Spleen (tissue), 13 donors: ENCODE results near the gene YIPF5. TPM values are rescaled to one million over a fixed set of nuclear protein-coding genes. Genes with fewer than 3 reads are reported as not detected.

Experiments
- DNase-seq: peaks from one replicate; pipeline ENCODE4 v3.0.0-alpha.2; 2020
- H3K27ac ChIP-seq, 8 donors: fragments of 200-600 bp; sonication (generic) in 7 of 8; 1 replicate in 4 of 8; 2 replicates in 4 of 8; pipeline versions ENCODE4 v1.5.0 to v1.8.0; 2016 to 2021; ENCODE audit warnings: inconsistent platforms in 4 of 8, mild to moderate bottlenecking in 4 of 8, moderate library complexity in 1 of 8
- H3K27me3 ChIP-seq, 7 donors: fragments of 200-600 bp; sonication (generic) in 6 of 7; replicated peaks in 1 of 7; 1 replicate in 4 of 7; 2 replicates in 3 of 7; pipeline versions ENCODE4 v1.5.0 to v1.8.0; 2016 to 2021; ENCODE audit warnings: inconsistent platforms in 3 of 7, mild to moderate bottlenecking in 1 of 7
- H3K36me3 ChIP-seq, 6 donors: fragments of 200-600 bp; sonication (generic) in 5 of 6; 1 replicate in 4 of 6; 2 replicates in 2 of 6; pipeline versions ENCODE4 v1.5.0 to v1.8.0; 2016 to 2021; ENCODE audit warnings: inconsistent platforms in 2 of 6
- H3K4me1 ChIP-seq, 6 donors: fragments of 200-600 bp; sonication (generic) in 5 of 6; 1 replicate in 3 of 6; 2 replicates in 3 of 6; pipeline versions ENCODE4 v1.5.0 to v1.8.0; 2016 to 2021; ENCODE audit warnings: inconsistent platforms in 3 of 6
- H3K4me3 ChIP-seq, 8 donors: fragments of 200-600 bp; sonication (generic) in 7 of 8; 1 replicate in 4 of 8; 2 replicates in 4 of 8; pipeline versions ENCODE4 v1.5.0 to v1.8.0; 2016 to 2021; ENCODE audit warnings: inconsistent platforms in 4 of 8, mild to moderate bottlenecking in 4 of 8, moderate library complexity in 2 of 8
- H3K9me3 ChIP-seq, 8 donors: fragments of 200-600 bp; sonication (generic) in 7 of 8; 1 replicate in 4 of 8; 2 replicates in 4 of 8; pipeline versions ENCODE4 v1.5.0 to v1.8.0; 2016 to 2021; ENCODE audit warnings: inconsistent platforms in 4 of 8
- CTCF ChIP-seq, 11 experiments: fragments of 200-600 bp in 7 of 11; fragments of 450-650 bp in 4 of 11; sonication (generic) in 4 of 11; IDR thresholded peaks in 8 of 11; conservative IDR thresholded peaks in 3 of 11; 1 replicate in 7 of 11; 2 replicates in 4 of 11; pipeline versions ENCODE4 v1.4.0 to v1.8.0; 2016 to 2021; ENCODE audit warnings: antibody characterized with exemption in 11 of 11, inconsistent platforms in 4 of 11, mild to moderate bottlenecking in 1 of 11
- POLR2A ChIP-seq, 3 donors: fragments of 450-650 bp; IDR thresholded peaks; one replicate each; pipeline ENCODE4 v1.5.1; 2017; ENCODE audit warnings: antibody characterized with exemption in 3 of 3, mild to moderate bottlenecking in 1 of 3
- POLR2AphosphoS5 ChIP-seq, 3 donors: sonication (generic); formaldehyde crosslinking; IDR thresholded peaks; one replicate each; pipeline ENCODE4 v1.5.1; 2017; ENCODE audit warnings: antibody characterized with exemption in 3 of 3
- WGBS, 5 donors: extraction: QIAGEN DNeasy Blood & Tissue Kit in 3 of 5; methylation state at CpG; one replicate each; pipeline versions ENCODE4 v1.1.5 to v1.1.7; 2013 to 2018; 5-methylcytosine and 5-hydroxymethylcytosine counted together
- intact Hi-C: fragments of 100-400 bp; cut with DNase I; formaldehyde crosslinking; loops from one replicate; pipeline ENCODE4 v1.15.0; 2023; ENCODE audit warnings: low total_unique reads
- long read RNA-seq, 2 donors: transcript quantifications; one replicate each; lab custom pipeline, GENCODE V29; 2026
- polyA plus RNA-seq, 3 donors: library from polyadenylated mRNA; stranded (reverse); fragments of 200-250 nt; gene quantifications; one replicate each; pipeline ENCODE4 v1.2.1, GENCODE V29; 2013
- total RNA-seq, 7 donors: library from RNA; depleted of rRNA in 3 of 7; stranded (reverse); fragments of >200 nt in 3 of 7; fragmentation: NEBNext Ultra II Directional in 4 of 7; extraction: Animal tissue kit (Norgen Biotek cat#: 25700) in 4 of 7; gene quantifications; one replicate each; pipeline versions ENCODE4 v1.1.0 to v1.2.1, GENCODE V29; 2016 to 2021
- donor health status: healthy with polysubstance abuse.
- donor health status: DM: no; HTN: no; CAD: no; lungs with moderate emphysema.
- donor health status: DM: no; HTN: no; CAD: no.
- donor health status: Bipolar disorder and iron deficiency.
- donor health status: healthy.
- donor health status: DM: no; HTN: no; CAD: no.
- donor health status: DM: yes; HTN: yes; CAD: no.

Gene YIPF5
- total RNA-seq (10 to 100 TPM; 25.4 to 39.5 (median 34.1) TPM), polyA plus RNA-seq (1 to 10 TPM; 8.2 to 9.6 (median 8.2) TPM)
- long read RNA-seq, donor 1, transcript YIPF5-201 (6 exons, 3,147 nt) = major isoform, 18 of 18 reads
- long read RNA-seq, donor 1, partial matches to known transcripts = 0 of 18 reads
- long read RNA-seq, donor 1, other reads (novel, unspliced or antisense) = 0 of 18 reads
- long read RNA-seq, donor 2, transcript YIPF5-201 (6 exons, 3,147 nt) = major isoform, 7 of 7 reads
- long read RNA-seq, donor 2, partial matches to known transcripts = 0 of 7 reads
- long read RNA-seq, donor 2, other reads (novel, unspliced or antisense) = 0 of 7 reads

GRCh38 chr5:144170276-144171024, at the start of gene YIPF5, which contains the start of gene KCTD16:
Gene YIPF5 (minus strand): TSS chr5:144170659. CDS start chr5:144169955, 704 bp downstream.
Gene KCTD16 (plus strand): TSS chr5:144170873.
- Histone ChIP-seq H3K27me3 (no peaks in the 10 kb centered on the region), H3K9me3 (no peaks in the 10 kb centered on the region), H3K36me3 (peaks cover 0 to 39% (median 4%) of the 10 kb centered on the region in 6 donors), H3K4me1 (peaks cover 6 to 55% (median 33%) of the 10 kb centered on the region in 6 donors), H3K4me3 (peak within 1 kb of the TSS; percentile 59 to 79 (median 72)), H3K27ac (peak within 1 kb of the TSS; percentile 80 to 89 (median 85))
- 0 to 1% (median 0%) methylated on average over 34 to 39 of the region's 39 CpGs for WGBS, 5 donors
- intact Hi-C loops = no loop called here
- no peak for TF ChIP-seq CTCF (IDR thresholded peaks at IDR 0.05 in 8 of 11, conservative IDR thresholded peaks at IDR 0.05 in 3 of 11)
- peak; percentile 90 to 94 (median 92) for TF ChIP-seq POLR2AphosphoS5 (IDR thresholded peaks at IDR 0.05)
- peak; percentile 99 for DNase-seq

DNA sequence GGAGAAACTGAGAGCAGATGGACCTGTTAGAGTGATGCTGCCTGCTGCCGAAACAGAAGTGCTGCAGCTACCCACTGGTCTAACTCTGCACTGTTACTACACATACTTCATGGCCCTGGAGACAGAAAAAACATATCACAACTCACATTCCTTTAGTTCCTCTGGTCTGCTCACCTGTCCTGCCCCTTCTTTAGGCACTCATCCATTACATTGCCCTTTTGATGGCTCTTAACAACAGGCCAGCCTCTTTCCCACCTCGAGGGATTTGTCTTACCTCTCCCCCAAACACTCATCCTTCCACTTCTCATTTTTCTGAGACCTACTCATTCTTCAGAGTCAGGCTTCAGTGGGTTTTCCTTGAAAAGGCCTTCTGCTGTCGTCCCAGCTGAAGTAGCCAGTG, 49.4 kb upstream of the YIPF5 start:
- no peak for DNase-seq
- Histone ChIP-seq H3K27me3 (peaks cover 0 to 22% (median 0%) of the 10 kb centered on the region in 7 donors), H3K27ac (no peak overlapping the region), H3K4me3 (no peak overlapping the region), H3K9me3 (peaks cover 0 to 3% (median 0%) of the 10 kb centered on the region in 8 donors), H3K4me1 (no peaks in the 10 kb centered on the region), H3K36me3 (no peaks in the 10 kb centered on the region)
- WGBS, 5 donors = 66 to 76% (median 72%) methylated on average over 3 of the region's 3 CpGs
- TF ChIP-seq POLR2A (IDR thresholded peaks at IDR 0.05) (no peak), CTCF (IDR thresholded peaks at IDR 0.05 in 8 of 11, conservative IDR thresholded peaks at IDR 0.05 in 3 of 11) (no peak), POLR2AphosphoS5 (IDR thresholded peaks at IDR 0.05) (no peak)
- intact Hi-C loops = no loop called here

DNA sequence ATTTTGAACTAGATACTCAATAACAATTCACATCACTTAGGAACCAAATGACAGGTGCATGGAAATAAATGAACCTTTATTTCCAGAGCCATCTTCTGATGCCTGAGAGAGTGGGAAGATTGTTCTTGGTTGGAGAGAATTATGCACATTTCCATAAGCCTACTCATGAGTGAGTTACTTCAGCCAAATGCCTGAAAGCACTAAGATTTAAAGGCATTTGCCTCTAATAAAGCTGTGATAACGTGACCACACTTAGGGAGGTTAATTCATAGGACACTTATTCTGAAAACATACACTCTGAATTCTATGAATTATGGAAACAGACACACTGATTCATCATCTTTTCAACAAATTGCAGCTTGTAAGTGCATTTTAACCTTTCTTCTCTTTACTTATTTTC, 40.2 kb upstream of the YIPF5 start:
- Histone ChIP-seq H3K9me3 (no peaks in the 10 kb centered on the region), H3K27ac (no peak overlapping the region), H3K36me3 (no peaks in the 10 kb centered on the region), H3K4me3 (no peak overlapping the region), H3K27me3 (peaks cover 0 to 42% (median 8%) of the 10 kb centered on the region in 7 donors), H3K4me1 (no peaks in the 10 kb centered on the region)
- WGBS, 5 donors = 48 to 66% (median 59%) methylated on average over 1 of the region's 1 CpG
- no peak for TF ChIP-seq POLR2A (IDR thresholded peaks at IDR 0.05)
- TF ChIP-seq CTCF (IDR thresholded peaks at IDR 0.05 in 8 of 11, conservative IDR thresholded peaks at IDR 0.05 in 3 of 11) = no peak
- TF ChIP-seq POLR2AphosphoS5 (IDR thresholded peaks at IDR 0.05) = no peak
- no peak for DNase-seq
- intact Hi-C loops = no loop called here

- intact Hi-C loops = loop anchor here (10.0 kb wide), 1 partner anchor 1615 kb away; no protein-coding TSS in a partner anchor
- H3K4me3 ChIP-seq = no peak overlapping the region
- peaks cover 0 to 8% (median 4%) of the 10 kb centered on the region in 6 donors for H3K4me1 ChIP-seq
- H3K27me3 ChIP-seq = peaks cover 0 to 50% (median 20%) of the 10 kb centered on the region in 7 donors
- no peaks in the 10 kb centered on the region for H3K9me3 ChIP-seq
- TF ChIP-seq CTCF (IDR thresholded peaks at IDR 0.05 in 8 of 11, conservative IDR thresholded peaks at IDR 0.05 in 3 of 11) (no peak), POLR2A (IDR thresholded peaks at IDR 0.05) (no peak), POLR2AphosphoS5 (IDR thresholded peaks at IDR 0.05) (no peak)
- no peak for DNase-seq
- 64 to 68% (median 66%) methylated on average over 4 of the region's 4 CpGs for WGBS, 5 donors
- no peak overlapping the region for H3K27ac ChIP-seq
- H3K36me3 ChIP-seq = no peaks in the 10 kb centered on the region
Measured at GRCh38 chr5:144209361-144209760, 38.9 kb upstream of the YIPF5 start.
